Measurements from ENCODE around the gene KIAA0753. TPM values are rescaled to one million over a fixed set of nuclear protein-coding genes. Genes with fewer than 3 reads are reported as not detected.

KIAA0753 gene
- total RNA-seq, 1 experiment from 2014 or later = 13.0 TPM

- in situ Hi-C loops (cut with HindIII; ENCODE audit: low pct_unique_long_range_greater_than_20kb, low sequenced_read_pairs) (no loop called here), intact Hi-C loops (cut with micrococcal nuclease; ENCODE audit: unreplicated experiment) (no loop called here)
- no peak for DNase-seq (ENCODE audit: low read depth, low spot score)
- Histone ChIP-seq H3K27me3 (ENCODE audit: control insufficient read depth, insufficient read depth, low read length) (no peaks in the 10 kb centered on the region), H3K4me1 (ENCODE audit: control insufficient read depth, insufficient read depth, low read length) (no peaks in the 10 kb centered on the region), H3K4me3 (ENCODE audit: low read depth in 2 of 2, low read length in 2 of 2) (no peak overlapping the region), H3K27ac (ENCODE audit: low read length) (no peak overlapping the region), H3K9me3 (ENCODE audit: control insufficient read depth, insufficient read depth, low read depth, low read length) (peaks cover 10% of the 10 kb centered on the region; the same call in 1 of the 2 replicates), H3K36me3 (ENCODE audit: control insufficient read depth, insufficient read depth, low read length) (peaks cover 5% of the 10 kb centered on the region)
- ChIA-PET POLR2A (no interaction called here), CTCF (no interaction called here)
- no TSS peak for BruUV-seq (replicated peaks)
- TF ChIP-seq REST (IDR thresholded peaks at IDR 0.05; ENCODE audit: insufficient read depth in 1 of 2, low read depth in 2 of 2, low read length in 1 of 2) (no peak), SIN3A (IDR thresholded peaks at IDR 0.05; ENCODE audit: borderline replicate concordance, insufficient read depth, low read depth, low read length) (no peak), TCF7L2 (IDR thresholded peaks at IDR 0.05; ENCODE audit: low read depth, low read length) (no peak), CTCF (IDR thresholded peaks at IDR 0.05) (no peak)
- no peak for ATAC-seq
These were observed 59.9 kb downstream of the KIAA0753 start for GRCh38 chr17:6580625-6581024.

- H3K4me1 ChIP-seq (ENCODE audit: control insufficient read depth, insufficient read depth, low read length) = no peaks in the 10 kb centered on the region
- H3K4me3 ChIP-seq (ENCODE audit: low read depth in 2 of 2, low read length in 2 of 2) = no peak overlapping the region
- H3K36me3 ChIP-seq (ENCODE audit: control insufficient read depth, insufficient read depth, low read length) = peaks cover 5% of the 10 kb centered on the region; the same call in 1 of the 2 replicates
- ATAC-seq (no peak), DNase-seq (ENCODE audit: low read depth, low spot score) (no peak)
- CTCF ChIA-PET = no interaction called here
- intact Hi-C loops (cut with micrococcal nuclease; ENCODE audit: unreplicated experiment) = no loop called here
- H3K27me3 ChIP-seq (ENCODE audit: control insufficient read depth, insufficient read depth, low read length) = no peaks in the 10 kb centered on the region
- in situ Hi-C loops (cut with HindIII; ENCODE audit: low pct_unique_long_range_greater_than_20kb, low sequenced_read_pairs) = no loop called here
- POLR2A ChIA-PET = no interaction called here
- BruUV-seq (replicated peaks) = no TSS peak
- TF ChIP-seq CTCF (IDR thresholded peaks at IDR 0.05) (no peak), POLR2AphosphoS5 (IDR thresholded peaks at IDR 0.05; ENCODE audit: low read depth, low read length) (no peak), SIN3A (IDR thresholded peaks at IDR 0.05; ENCODE audit: borderline replicate concordance, insufficient read depth, low read depth, low read length) (no peak)
- H3K27ac ChIP-seq (ENCODE audit: low read length) = no peak overlapping the region
- 0 out of 2 replicates have a peak, but pooled peaks cover 3% of the 10 kb centered on the region for H3K9me3 ChIP-seq (ENCODE audit: control insufficient read depth, insufficient read depth, low read depth, low read length)
These were observed 62.0 kb downstream of the KIAA0753 start for GRCh38 chr17:6578491-6578890.

Measured in Panc1 (cell line).